Ectodermal cell (in vitro differentiated cells): Measurements from ENCODE around the gene CACFD1.

Experiments used
- H3K27ac ChIP-seq: 2 replicates; pipeline ENCODE4 v1.7.0; 2013; ENCODE audit warnings: mild to moderate bottlenecking, low read depth, low read length; ENCODE audit not compliant: insufficient read depth, poor library complexity, severe bottlenecking
- H3K27me3 ChIP-seq: 2 replicates; pipeline ENCODE4 v1.7.0; 2013; ENCODE audit warnings: mild to moderate bottlenecking, low read length; ENCODE audit not compliant: insufficient read depth, control insufficient read depth, poor library complexity, severe bottlenecking
- H3K36me3 ChIP-seq: one replicate; pipeline ENCODE4 v1.7.0; 2013; ENCODE audit warnings: low read length; ENCODE audit not compliant: control insufficient read depth, insufficient read depth
- H3K4me1 ChIP-seq: one replicate; pipeline ENCODE4 v1.7.0; 2013; ENCODE audit warnings: low read length; ENCODE audit not compliant: control insufficient read depth, insufficient read depth
- H3K4me3 ChIP-seq: 2 replicates; pipeline ENCODE4 v1.7.0; 2013; ENCODE audit warnings: low read depth, low read length, control low read depth; ENCODE audit not compliant: insufficient read depth
- H3K9me3 ChIP-seq: 2 replicates; pipeline ENCODE4 v1.7.0; 2013; ENCODE audit warnings: mild to moderate bottlenecking, low read length, moderate library complexity; ENCODE audit not compliant: control insufficient read depth
- WGBS, 2 experiments: methylation state at CpG; one replicate each; pipeline ENCODE4 v1.1.7; 2013; ENCODE audit warnings: missing lambda C conversion rate in 2 of 2; 5-methylcytosine and 5-hydroxymethylcytosine counted together

CACFD1 gene

GRCh38 chr9:133454325-133454724 lies 5.5 kb upstream of the CACFD1 start:
- Histone ChIP-seq H3K27ac (no peak overlapping the region), H3K4me1 (no peaks in the 10 kb centered on the region)
- WGBS, 2 experiments, result 91% methylated on average over 19 of the region's 19 CpGs

GRCh38 chr9:133454943-133455673 lies 4.7 kb upstream of the CACFD1 start:
- H3K27ac ChIP-seq, result no peak overlapping the region
- no peaks in the 10 kb centered on the region for H3K9me3 ChIP-seq
- H3K36me3 ChIP-seq, result no peaks in the 10 kb centered on the region
- 93 to 97% methylated on average over 20 of the region's 20 CpGs for WGBS, 2 experiments
- no peaks in the 10 kb centered on the region for H3K27me3 ChIP-seq
- H3K4me1 ChIP-seq, result no peaks in the 10 kb centered on the region
- H3K4me3 ChIP-seq, result no peak overlapping the region

More at GRCh38 chr9:133454325-133454724, 5.5 kb upstream of the CACFD1 start:
- no peaks in the 10 kb centered on the region for H3K36me3 ChIP-seq
- H3K4me3 ChIP-seq, result no peak overlapping the region
- H3K9me3 ChIP-seq, result no peaks in the 10 kb centered on the region
- H3K27me3 ChIP-seq, result no peaks in the 10 kb centered on the region

DNA sequence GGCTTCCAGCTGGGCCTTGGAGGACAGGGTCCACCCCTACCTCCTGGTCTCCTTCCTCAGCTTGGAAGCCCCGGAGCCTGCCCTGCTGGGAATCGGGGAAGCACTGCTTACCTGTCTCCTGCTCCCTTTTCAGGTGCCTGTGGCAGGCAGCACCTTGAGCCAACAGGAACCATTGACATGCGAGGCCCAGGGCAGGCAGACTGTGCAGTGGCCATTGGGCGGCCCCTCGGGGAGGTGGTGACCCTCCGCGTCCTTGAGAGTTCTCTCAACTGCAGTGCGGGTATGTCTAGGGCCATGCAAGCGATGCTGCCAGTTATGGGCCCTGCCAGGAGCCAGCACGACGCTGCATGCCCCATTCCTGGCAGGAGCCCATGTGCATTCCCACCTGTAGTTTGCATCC lies 3.8 kb upstream of the CACFD1 start:
- WGBS, 2 experiments, result 91 to 94% methylated on average over 11 of the region's 11 CpGs
- no peaks in the 10 kb centered on the region for H3K27me3 ChIP-seq
- H3K36me3 ChIP-seq, result no peaks in the 10 kb centered on the region
- no peak overlapping the region for H3K4me3 ChIP-seq
- H3K4me1 ChIP-seq, result peaks cover 3% of the 10 kb centered on the region
- no peak overlapping the region for H3K27ac ChIP-seq
- H3K9me3 ChIP-seq, result no peaks in the 10 kb centered on the region

DNA sequence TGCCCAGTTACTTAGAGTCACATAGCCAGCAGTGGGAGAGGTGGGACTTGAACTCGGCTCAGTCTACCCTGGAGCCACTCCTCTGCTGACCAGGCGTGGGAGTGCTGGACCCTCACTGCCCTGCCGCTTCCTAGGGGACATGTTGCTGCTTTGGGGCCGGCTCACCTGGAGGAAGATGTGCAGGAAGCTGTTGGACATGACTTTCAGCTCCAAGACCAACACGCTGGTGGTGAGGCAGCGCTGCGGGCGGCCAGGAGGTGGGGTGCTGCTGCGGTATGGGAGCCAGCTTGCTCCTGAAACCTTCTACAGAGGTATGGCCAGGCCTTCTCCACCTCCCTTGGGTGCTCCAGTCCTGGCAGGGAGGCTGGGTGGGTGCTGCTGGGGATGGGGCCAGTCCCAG lies 3.4 kb upstream of the CACFD1 start:
- Histone ChIP-seq H3K4me3 (no peak overlapping the region), H3K9me3 (no peaks in the 10 kb centered on the region), H3K4me1 (peaks cover 8% of the 10 kb centered on the region), H3K36me3 (no peaks in the 10 kb centered on the region), H3K27me3 (no peaks in the 10 kb centered on the region), H3K27ac (no peak overlapping the region)
- WGBS, 2 experiments, result 87 to 89% methylated on average over 9 of the region's 9 CpGs

DNA sequence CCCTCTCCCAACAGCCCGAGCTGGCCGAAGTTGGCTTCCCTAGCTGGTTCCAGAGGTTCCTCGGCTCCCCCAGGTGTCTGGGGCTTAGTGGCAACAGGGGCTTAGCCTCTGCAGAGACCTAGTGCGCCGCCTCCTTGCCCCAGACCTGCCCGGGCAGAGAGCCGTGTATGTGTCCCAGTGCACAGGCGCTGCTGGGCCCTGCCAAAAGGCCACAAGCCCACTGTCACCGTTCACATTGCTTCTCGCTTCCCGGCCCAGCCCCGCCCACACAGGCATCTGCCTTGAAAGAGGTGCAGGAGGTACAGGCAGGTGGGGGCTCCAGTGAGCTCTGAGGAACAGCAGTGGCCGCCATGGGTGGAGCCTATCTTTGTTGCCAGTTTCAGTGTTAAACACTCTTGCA lies 2.5 kb upstream of the CACFD1 start:
- Histone ChIP-seq H3K4me3 (no peak overlapping the region), H3K27me3 (no peaks in the 10 kb centered on the region), H3K36me3 (no peaks in the 10 kb centered on the region), H3K9me3 (no peaks in the 10 kb centered on the region), H3K4me1 (peaks cover 9% of the 10 kb centered on the region), H3K27ac (no peak overlapping the region)
- 83 to 86% methylated on average over 13 of the region's 13 CpGs for WGBS, 2 experiments

DNA sequence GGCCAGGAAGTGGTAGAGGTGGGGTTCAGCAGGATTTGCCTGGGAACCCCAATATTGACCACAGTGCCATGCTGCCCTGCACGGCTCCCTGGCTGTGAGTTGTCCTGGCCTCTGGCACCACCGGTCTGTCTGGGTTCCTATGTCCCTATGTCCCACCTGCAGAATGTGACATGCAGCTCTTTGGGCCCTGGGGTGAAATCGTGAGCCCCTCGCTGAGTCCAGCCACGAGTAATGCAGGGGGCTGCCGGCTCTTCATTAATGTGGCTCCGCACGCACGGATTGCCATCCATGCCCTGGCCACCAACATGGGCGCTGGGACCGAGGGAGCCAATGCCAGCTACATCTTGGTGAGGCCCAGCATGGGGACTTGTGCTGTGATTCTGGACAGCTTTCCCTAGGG lies 2.0 kb upstream of the CACFD1 start:
- Histone ChIP-seq H3K36me3 (no peaks in the 10 kb centered on the region), H3K4me3 (no peak overlapping the region), H3K27ac (no peak overlapping the region), H3K27me3 (no peaks in the 10 kb centered on the region), H3K4me1 (peaks cover 9% of the 10 kb centered on the region), H3K9me3 (no peaks in the 10 kb centered on the region)
- WGBS, 2 experiments, result 95% methylated on average over 11 of the region's 11 CpGs

GRCh38 chr9:133458643-133459312 lies 1.0 kb upstream of the CACFD1 start:
- Histone ChIP-seq H3K4me1 (peaks cover 9% of the 10 kb centered on the region), H3K4me3 (peak overlapping the region; percentile 83), H3K27ac (no peak overlapping the region), H3K9me3 (no peaks in the 10 kb centered on the region), H3K27me3 (no peaks in the 10 kb centered on the region), H3K36me3 (no peaks in the 10 kb centered on the region)
- 76 to 78% methylated on average over 16 of the region's 16 CpGs for WGBS, 2 experiments

DNA sequence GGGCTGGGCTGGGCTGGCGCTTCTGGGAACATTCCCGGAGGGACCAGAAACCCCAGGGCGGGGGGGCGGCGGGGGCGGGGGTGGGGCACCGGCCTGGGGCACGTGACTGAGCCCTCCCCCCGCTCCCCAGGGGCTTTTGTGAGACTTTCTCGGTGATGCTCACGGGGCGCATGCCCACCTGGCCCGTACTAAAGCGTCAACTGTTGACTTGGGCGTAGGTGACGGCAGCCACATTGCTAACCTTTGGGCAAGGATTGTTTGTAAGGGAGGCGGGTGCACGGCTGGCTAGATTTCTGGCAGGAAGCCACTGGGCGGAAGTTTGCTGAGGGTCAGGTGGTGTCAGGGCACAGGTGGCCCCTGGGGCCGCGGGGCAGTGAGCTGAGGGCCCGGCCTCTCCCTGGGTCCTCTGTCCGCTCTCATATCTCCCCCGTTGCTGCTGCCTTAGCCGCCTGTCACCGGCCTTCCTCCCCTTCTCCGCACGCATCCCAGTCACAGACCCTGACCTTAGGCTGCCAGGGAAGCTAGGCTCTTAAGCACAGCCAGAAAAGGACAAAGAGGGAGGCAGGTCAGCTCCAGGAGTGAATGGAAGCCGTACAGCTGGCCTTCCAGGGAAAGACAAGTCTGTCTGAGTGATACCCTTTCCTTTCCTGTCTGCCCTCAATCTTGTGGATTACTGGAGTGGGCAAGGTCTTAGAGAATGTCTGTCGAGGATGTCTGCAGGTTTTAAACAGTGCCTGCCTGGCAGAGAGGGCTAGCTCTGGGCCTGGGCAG lies 812 bp downstream of the CACFD1 start:
- no peaks in the 10 kb centered on the region for H3K36me3 ChIP-seq
- no peaks in the 10 kb centered on the region for H3K27me3 ChIP-seq
- H3K9me3 ChIP-seq, result no peaks in the 10 kb centered on the region
- 8 to 10% methylated on average over 30 of the region's 30 CpGs for WGBS, 2 experiments
- H3K27ac ChIP-seq, result peak overlapping the region; percentile 95
- peak overlapping the region; percentile 83 for H3K4me3 ChIP-seq
- H3K4me1 ChIP-seq, result peaks cover 9% of the 10 kb centered on the region

- H3K36me3 ChIP-seq, result no peaks in the 10 kb centered on the region
- H3K4me1 ChIP-seq, result peaks cover 9% of the 10 kb centered on the region
- WGBS, 2 experiments, result 89 to 90% methylated on average over 4 of the region's 4 CpGs
- no peaks in the 10 kb centered on the region for H3K27me3 ChIP-seq
- H3K4me3 ChIP-seq, result no peak overlapping the region
- no peak overlapping the region for H3K27ac ChIP-seq
- no peaks in the 10 kb centered on the region for H3K9me3 ChIP-seq
These were observed 2.2 kb downstream of the CACFD1 start for GRCh38 chr9:133461975-133462374.

DNA sequence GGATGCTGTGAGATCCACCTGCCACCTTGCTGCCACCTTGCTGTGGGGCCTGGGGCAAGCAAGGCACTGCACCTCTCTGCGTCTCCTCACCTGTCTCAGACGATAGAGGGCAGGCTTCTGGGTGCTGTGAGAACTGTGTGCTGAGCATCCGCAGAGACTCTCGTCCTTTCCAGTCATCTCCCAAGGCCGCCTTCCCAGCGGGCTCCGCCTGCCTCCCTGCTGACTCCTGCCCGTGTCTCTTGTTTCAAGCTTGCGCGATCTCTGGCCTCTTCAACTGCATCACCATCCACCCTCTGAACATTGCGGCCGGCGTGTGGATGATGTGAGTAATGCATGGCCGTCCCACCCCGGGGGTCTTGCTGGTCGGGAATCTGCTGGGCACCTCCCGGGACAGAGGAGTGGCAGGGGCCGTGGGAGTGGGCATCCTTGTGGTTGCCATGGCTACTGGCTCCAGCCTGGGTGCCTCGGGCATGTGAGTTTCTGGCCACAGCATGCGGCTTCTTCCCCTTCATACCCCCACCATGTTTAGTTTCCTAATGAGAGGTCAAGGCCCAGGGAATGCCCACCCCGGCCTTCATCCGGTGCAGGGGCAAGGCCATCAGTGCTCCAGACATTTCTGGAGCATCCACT lies 3.6 kb downstream of the CACFD1 start:
- Histone ChIP-seq H3K4me3 (no peak overlapping the region), H3K27me3 (no peaks in the 10 kb centered on the region), H3K4me1 (peaks cover 9% of the 10 kb centered on the region), H3K36me3 (no peaks in the 10 kb centered on the region), H3K9me3 (no peaks in the 10 kb centered on the region), H3K27ac (no peak overlapping the region)
- WGBS, 2 experiments, result 88% methylated on average over 22 of the region's 22 CpGs
